Fibroblast of lung (primary cell): ENCODE data around the gene P2RY6.

Experiments
- EZH2 ChIP-seq: IDR thresholded peaks from 2 replicates; pipeline ENCODE4 v1.5.1; 2012; ENCODE audit warnings: low read length, control low read depth, mild to moderate bottlenecking; ENCODE audit errors: missing control alignments
- TF ChIP-seq, protein P1 (sequence below), 2 donors: IDR thresholded peaks in 1 of 2; conservative IDR thresholded peaks in 1 of 2; 1 replicate in 1 of 2; 2 replicates in 1 of 2; pipeline ENCODE4 v1.5.1; 2011 to 2012; ENCODE audit warnings: low read length in 2 of 2, control low read depth in 1 of 2, inconsistent platforms in 1 of 2, low read depth in 1 of 2, mild to moderate bottlenecking in 1 of 2

- TF ChIP-seq, protein P1, sequence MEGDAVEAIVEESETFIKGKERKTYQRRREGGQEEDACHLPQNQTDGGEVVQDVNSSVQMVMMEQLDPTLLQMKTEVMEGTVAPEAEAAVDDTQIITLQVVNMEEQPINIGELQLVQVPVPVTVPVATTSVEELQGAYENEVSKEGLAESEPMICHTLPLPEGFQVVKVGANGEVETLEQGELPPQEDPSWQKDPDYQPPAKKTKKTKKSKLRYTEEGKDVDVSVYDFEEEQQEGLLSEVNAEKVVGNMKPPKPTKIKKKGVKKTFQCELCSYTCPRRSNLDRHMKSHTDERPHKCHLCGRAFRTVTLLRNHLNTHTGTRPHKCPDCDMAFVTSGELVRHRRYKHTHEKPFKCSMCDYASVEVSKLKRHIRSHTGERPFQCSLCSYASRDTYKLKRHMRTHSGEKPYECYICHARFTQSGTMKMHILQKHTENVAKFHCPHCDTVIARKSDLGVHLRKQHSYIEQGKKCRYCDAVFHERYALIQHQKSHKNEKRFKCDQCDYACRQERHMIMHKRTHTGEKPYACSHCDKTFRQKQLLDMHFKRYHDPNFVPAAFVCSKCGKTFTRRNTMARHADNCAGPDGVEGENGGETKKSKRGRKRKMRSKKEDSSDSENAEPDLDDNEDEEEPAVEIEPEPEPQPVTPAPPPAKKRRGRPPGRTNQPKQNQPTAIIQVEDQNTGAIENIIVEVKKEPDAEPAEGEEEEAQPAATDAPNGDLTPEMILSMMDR (conservative IDR thresholded peaks at IDR 0.05 in 1 of 2, IDR thresholded peaks at IDR 0.05 in 1 of 2; ENCODE audit: low read depth in 1 of 2, low read length in 2 of 2), result no peak
- no peak for TF ChIP-seq EZH2
Measured at GRCh38 chr11:73225001-73225686, 47.0 kb upstream of the P2RY6 start.
